ENCODE data around the gene RBM12. TPM values are rescaled to one million over a fixed set of nuclear protein-coding genes. Genes with fewer than 3 reads are reported as not detected.

RBM12 gene
- total and polyA plus RNA-seq, 2 donors (not counting 1 experiment from before 2014, with no cell fraction given): 52.7 to 144 TPM

GRCh38 chr20:35618263-35619131 is 46.2 kb downstream of the RBM12 start:
- H3K4me1 Mint-ChIP-seq: peaks cover 38% of the 10 kb centered on the region
- TF ChIP-seq, protein P1, sequence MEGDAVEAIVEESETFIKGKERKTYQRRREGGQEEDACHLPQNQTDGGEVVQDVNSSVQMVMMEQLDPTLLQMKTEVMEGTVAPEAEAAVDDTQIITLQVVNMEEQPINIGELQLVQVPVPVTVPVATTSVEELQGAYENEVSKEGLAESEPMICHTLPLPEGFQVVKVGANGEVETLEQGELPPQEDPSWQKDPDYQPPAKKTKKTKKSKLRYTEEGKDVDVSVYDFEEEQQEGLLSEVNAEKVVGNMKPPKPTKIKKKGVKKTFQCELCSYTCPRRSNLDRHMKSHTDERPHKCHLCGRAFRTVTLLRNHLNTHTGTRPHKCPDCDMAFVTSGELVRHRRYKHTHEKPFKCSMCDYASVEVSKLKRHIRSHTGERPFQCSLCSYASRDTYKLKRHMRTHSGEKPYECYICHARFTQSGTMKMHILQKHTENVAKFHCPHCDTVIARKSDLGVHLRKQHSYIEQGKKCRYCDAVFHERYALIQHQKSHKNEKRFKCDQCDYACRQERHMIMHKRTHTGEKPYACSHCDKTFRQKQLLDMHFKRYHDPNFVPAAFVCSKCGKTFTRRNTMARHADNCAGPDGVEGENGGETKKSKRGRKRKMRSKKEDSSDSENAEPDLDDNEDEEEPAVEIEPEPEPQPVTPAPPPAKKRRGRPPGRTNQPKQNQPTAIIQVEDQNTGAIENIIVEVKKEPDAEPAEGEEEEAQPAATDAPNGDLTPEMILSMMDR (IDR thresholded peaks at IDR 0.05): no peak
- TF ChIP-seq EZH2 (IDR thresholded peaks at IDR 0.05; ENCODE audit: borderline replicate concordance, insufficient read depth, low read depth, low read length, poor library complexity, severe bottlenecking): no peak
- Histone ChIP-seq H4K20me1 (ENCODE audit: control insufficient read depth, insufficient read depth, low read length, poor library complexity, severe bottlenecking) (peaks cover 8% of the 10 kb centered on the region), H3K27me3 (replicated peaks in 1 of 4; ENCODE audit: control extremely low read depth in 1 of 4, control insufficient read depth in 3 of 4, insufficient read depth in 4 of 4, low read length in 3 of 4) (peaks cover 0 to 5% (median 2%) of the 10 kb centered on the region in 4 experiments), H3K27ac (ENCODE audit: low read length in 2 of 2) (no peak overlapping the region), H3K4me2 (replicated peaks; ENCODE audit: low read depth, low read length, poor library complexity, severe bottlenecking) (peak overlapping the region; percentile 100), H3K79me2 (ENCODE audit: control insufficient read depth, insufficient read depth, low read length) (no peaks in the 10 kb centered on the region), H3K9ac (ENCODE audit: low read length) (peak overlapping the region; percentile 61), H3K4me1 (ENCODE audit: control insufficient read depth in 2 of 2, insufficient read depth in 2 of 2, low read length in 2 of 2) (peaks cover 23 to 39% of the 10 kb centered on the region in 2 donors), H3K36me3 (replicated peaks in 1 of 2; ENCODE audit: control extremely low read depth in 1 of 2, control insufficient read depth in 1 of 2, extremely low read depth in 1 of 2, insufficient read depth in 2 of 2, low read length in 1 of 2) (no peaks in the 10 kb centered on the region), H2AFZ (ENCODE audit: insufficient read depth, low read depth, low read length, poor library complexity, severe bottlenecking) (peak overlapping the region; percentile 69), H3K4me3 (ENCODE audit: control extremely low read depth in 1 of 5, extremely low read depth in 1 of 5, insufficient read depth in 1 of 5, low read depth in 2 of 5, low read length in 4 of 5) (peak overlapping the region in 4 of 5 experiments; percentile 28 to 58 (median 42)), H3K9me3 (ENCODE audit: control extremely low read depth in 1 of 3, control insufficient read depth in 2 of 3, insufficient read depth in 1 of 3, low read length in 2 of 3) (peaks cover 0 to 5% (median 0%) of the 10 kb centered on the region in 3 donors)
- no peaks in the 10 kb centered on the region for H3K27me3 Mint-ChIP-seq
- ChIA-PET CTCF (interaction anchor here (0.8 to 3.4 kb wide), 18 partner anchors 12 to 266 kb away, joined by 3 to 25 read pairs (median 4); partner anchors contain the start of genes NFS1, RBM39 and ROMO1), POLR2A (interaction anchor here (0.5 to 4.6 kb wide), 5 partner anchors 13 to 101 kb away, joined by 3 to 38 read pairs (median 3); partner anchors contain the start of genes CPNE1 and RBM12)
- ATAC-seq (ENCODE audit: low read depth): no peak
- H3K9me3 Mint-ChIP-seq (ENCODE audit: insufficient read depth): no peaks in the 10 kb centered on the region
- DNase-seq: peak; percentile 50
- H3K27ac Mint-ChIP-seq: peak overlapping the region; percentile 46
- H3K4me3 Mint-ChIP-seq: peak overlapping the region; percentile 95
- WGBS (ENCODE audit: insufficient coverage): 13% methylated on average over 33 of the region's 35 CpGs
- intact Hi-C loops (cut with micrococcal nuclease): loop anchor here (2.0 to 5.0 kb wide), 4 partner anchors 126 to 471 kb away; partner anchors contain the start of genes EDEM2 and UQCC1
